ENCODE data around the gene DCLK1.

The DCLK1 gene

DNA sequence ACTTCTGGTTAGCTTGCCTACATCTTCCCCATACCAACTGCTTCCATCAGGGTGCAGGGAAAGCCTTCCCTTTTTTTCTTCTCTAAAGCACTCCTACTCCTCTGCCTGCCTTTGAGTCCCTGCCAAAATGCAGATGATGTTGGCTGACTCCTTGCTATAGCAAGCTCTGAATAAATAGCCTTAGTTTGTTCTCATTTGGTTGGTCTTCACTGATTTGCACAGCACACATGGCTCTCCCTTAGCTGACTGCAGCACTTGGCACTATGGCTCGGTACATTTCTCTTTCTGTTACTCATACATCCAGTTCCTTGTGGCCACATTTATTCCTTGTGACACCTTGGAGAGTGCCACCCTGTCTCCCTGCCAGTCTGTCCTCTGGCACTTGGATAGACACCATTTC is 249.8 kb downstream of the DCLK1 start:
- H3K27ac ChIP-seq (replicated peaks) = no peak overlapping the region
- TF ChIP-seq, protein P1, sequence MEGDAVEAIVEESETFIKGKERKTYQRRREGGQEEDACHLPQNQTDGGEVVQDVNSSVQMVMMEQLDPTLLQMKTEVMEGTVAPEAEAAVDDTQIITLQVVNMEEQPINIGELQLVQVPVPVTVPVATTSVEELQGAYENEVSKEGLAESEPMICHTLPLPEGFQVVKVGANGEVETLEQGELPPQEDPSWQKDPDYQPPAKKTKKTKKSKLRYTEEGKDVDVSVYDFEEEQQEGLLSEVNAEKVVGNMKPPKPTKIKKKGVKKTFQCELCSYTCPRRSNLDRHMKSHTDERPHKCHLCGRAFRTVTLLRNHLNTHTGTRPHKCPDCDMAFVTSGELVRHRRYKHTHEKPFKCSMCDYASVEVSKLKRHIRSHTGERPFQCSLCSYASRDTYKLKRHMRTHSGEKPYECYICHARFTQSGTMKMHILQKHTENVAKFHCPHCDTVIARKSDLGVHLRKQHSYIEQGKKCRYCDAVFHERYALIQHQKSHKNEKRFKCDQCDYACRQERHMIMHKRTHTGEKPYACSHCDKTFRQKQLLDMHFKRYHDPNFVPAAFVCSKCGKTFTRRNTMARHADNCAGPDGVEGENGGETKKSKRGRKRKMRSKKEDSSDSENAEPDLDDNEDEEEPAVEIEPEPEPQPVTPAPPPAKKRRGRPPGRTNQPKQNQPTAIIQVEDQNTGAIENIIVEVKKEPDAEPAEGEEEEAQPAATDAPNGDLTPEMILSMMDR (IDR thresholded peaks at IDR 0.05; ENCODE audit: insufficient read depth, low read length) = no peak
- TF ChIP-seq, protein P2, sequence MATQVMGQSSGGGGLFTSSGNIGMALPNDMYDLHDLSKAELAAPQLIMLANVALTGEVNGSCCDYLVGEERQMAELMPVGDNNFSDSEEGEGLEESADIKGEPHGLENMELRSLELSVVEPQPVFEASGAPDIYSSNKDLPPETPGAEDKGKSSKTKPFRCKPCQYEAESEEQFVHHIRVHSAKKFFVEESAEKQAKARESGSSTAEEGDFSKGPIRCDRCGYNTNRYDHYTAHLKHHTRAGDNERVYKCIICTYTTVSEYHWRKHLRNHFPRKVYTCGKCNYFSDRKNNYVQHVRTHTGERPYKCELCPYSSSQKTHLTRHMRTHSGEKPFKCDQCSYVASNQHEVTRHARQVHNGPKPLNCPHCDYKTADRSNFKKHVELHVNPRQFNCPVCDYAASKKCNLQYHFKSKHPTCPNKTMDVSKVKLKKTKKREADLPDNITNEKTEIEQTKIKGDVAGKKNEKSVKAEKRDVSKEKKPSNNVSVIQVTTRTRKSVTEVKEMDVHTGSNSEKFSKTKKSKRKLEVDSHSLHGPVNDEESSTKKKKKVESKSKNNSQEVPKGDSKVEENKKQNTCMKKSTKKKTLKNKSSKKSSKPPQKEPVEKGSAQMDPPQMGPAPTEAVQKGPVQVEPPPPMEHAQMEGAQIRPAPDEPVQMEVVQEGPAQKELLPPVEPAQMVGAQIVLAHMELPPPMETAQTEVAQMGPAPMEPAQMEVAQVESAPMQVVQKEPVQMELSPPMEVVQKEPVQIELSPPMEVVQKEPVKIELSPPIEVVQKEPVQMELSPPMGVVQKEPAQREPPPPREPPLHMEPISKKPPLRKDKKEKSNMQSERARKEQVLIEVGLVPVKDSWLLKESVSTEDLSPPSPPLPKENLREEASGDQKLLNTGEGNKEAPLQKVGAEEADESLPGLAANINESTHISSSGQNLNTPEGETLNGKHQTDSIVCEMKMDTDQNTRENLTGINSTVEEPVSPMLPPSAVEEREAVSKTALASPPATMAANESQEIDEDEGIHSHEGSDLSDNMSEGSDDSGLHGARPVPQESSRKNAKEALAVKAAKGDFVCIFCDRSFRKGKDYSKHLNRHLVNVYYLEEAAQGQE (IDR thresholded peaks at IDR 0.05; ENCODE audit: insufficient replicate concordance, low read depth) = no peak
- TF ChIP-seq SPI1 (IDR thresholded peaks at IDR 0.05; ENCODE audit: borderline replicate concordance, low read depth) = no peak
- TF ChIP-seq GABPA (IDR thresholded peaks at IDR 0.05; ENCODE audit: low read depth) = no peak
- no peak for TF ChIP-seq POLR2AphosphoS5 (IDR thresholded peaks at IDR 0.05; ENCODE audit: low read depth)
- H3K4me3 ChIP-seq (replicated peaks; ENCODE audit: insufficient read depth, low read length) = no peak overlapping the region
- peaks cover 10% of the 10 kb centered on the region for H3K27me3 ChIP-seq (ENCODE audit: insufficient read depth, poor library complexity, severe bottlenecking)
- DNase-seq (ENCODE audit: low read depth in 1 of 2, low spot score in 1 of 2) = no peak

DNA sequence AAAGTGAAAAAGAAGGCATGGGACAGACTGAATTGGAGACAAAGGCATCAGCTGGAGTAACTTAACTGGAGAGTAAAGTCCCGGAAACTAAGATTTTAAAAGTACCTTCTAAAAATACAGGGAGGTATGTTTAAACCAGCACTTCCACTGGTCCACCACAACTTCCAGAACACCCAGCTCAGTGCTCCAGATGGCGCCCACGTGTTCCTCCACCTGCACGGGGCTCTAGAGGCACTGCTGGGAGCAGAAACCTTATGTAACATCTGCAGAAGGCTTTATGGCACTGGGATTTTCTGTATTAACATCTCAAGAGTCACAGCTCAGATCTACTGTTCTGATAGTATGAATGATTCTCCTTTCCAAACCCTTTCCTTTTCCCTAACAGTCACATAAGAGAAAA is 252.1 kb downstream of the DCLK1 start:
- no peak for DNase-seq (ENCODE audit: low read depth in 1 of 2, low spot score in 1 of 2)
- TF ChIP-seq, protein P1 (IDR thresholded peaks at IDR 0.05; ENCODE audit: insufficient read depth, low read length) = no peak
- TF ChIP-seq, protein P2 (IDR thresholded peaks at IDR 0.05; ENCODE audit: insufficient replicate concordance, low read depth) = no peak
- TF ChIP-seq POLR2AphosphoS5 (IDR thresholded peaks at IDR 0.05; ENCODE audit: low read depth) = no peak
- no peak for TF ChIP-seq SPI1 (IDR thresholded peaks at IDR 0.05; ENCODE audit: borderline replicate concordance, low read depth)
- no peak for TF ChIP-seq GABPA (IDR thresholded peaks at IDR 0.05; ENCODE audit: low read depth)
- Histone ChIP-seq H3K27ac (replicated peaks) (no peak overlapping the region), H3K27me3 (ENCODE audit: insufficient read depth, poor library complexity, severe bottlenecking) (peaks cover 16% of the 10 kb centered on the region), H3K4me3 (replicated peaks; ENCODE audit: insufficient read depth, low read length) (no peak overlapping the region)

DNA sequence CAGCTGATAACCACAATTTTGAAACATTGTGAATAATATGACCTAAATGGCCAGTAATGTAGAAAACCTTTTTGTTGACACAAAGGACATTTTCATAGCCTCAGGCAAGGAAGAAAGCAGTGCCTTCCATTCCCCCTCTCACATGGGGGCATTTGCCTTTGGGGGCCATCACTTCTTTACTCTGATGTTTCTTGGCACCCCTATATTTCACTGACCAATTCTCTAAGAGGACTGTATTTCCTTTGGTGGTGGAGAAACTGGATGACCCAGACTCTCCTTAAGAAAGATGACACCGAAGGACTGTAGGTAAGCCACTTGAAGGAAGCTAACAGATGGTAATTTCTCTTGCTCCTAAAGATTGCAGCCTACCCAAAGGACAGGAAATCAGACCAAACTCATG is 254.6 kb downstream of the DCLK1 start:
- peaks cover 13% of the 10 kb centered on the region for H3K27me3 ChIP-seq (ENCODE audit: insufficient read depth, poor library complexity, severe bottlenecking)
- TF ChIP-seq SPI1 (IDR thresholded peaks at IDR 0.05; ENCODE audit: borderline replicate concordance, low read depth) (no peak), POLR2AphosphoS5 (IDR thresholded peaks at IDR 0.05; ENCODE audit: low read depth) (no peak), GABPA (IDR thresholded peaks at IDR 0.05; ENCODE audit: low read depth) (no peak)
- TF ChIP-seq, protein P1 (IDR thresholded peaks at IDR 0.05; ENCODE audit: insufficient read depth, low read length) = no peak
- TF ChIP-seq, protein P2 (IDR thresholded peaks at IDR 0.05; ENCODE audit: insufficient replicate concordance, low read depth) = no peak
- DNase-seq (ENCODE audit: low read depth in 1 of 2, low spot score in 1 of 2) = no peak
- H3K4me3 ChIP-seq (replicated peaks; ENCODE audit: insufficient read depth, low read length) = no peak overlapping the region
- H3K27ac ChIP-seq (replicated peaks) = no peak overlapping the region
